ENCODE results near the gene SPINT4.
A peak's percentile ranks its signal among the peaks of the same experiment; 100 is the strongest.
"Not testable (repeated sequence)": the region's sequence is repeated elsewhere in the genome, so short reads cannot be mapped to it uniquely, and the experiment has no call there.

SPINT4 gene

DNA sequence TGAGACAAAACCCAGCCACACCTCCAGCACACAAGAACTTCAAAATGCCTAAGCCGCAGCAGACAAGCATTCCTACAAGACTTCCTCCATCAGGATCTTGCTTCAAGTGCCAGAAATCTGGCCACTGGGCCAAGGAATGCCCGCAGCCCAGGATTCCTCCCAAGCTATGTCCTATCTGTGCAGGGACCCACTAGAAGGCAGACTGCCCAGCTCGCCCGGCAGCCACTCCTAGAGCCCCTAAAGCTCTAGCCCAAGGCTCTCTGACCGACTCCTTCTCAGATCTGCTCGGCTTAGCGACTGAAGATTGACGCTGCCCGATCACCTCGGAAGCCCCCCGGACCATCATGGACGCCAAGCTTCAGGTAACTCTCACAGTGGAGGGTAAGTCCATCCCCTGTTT lies 39.8 kb downstream of the SPINT4 start:
- not testable (repeated sequence) for H3K4me3 ChIP-seq (ENCODE audit: low read length in 2 of 2); H3K9me3 ChIP-seq (ENCODE audit: control insufficient read depth in 2 of 2, low read length in 2 of 2); H3K9ac ChIP-seq (ENCODE audit: low read depth in 1 of 2, low read length in 2 of 2); H3K36me3 ChIP-seq (ENCODE audit: control insufficient read depth in 2 of 2, insufficient read depth in 2 of 2, low read length in 2 of 2); H3K27ac ChIP-seq (ENCODE audit: low read depth in 2 of 2, low read length in 2 of 2); H3K27me3 ChIP-seq (ENCODE audit: control insufficient read depth in 2 of 2, insufficient read depth in 2 of 2, low read length in 2 of 2); H3K4me1 ChIP-seq (ENCODE audit: control insufficient read depth in 2 of 2, insufficient read depth in 2 of 2, low read length in 2 of 2)

DNA sequence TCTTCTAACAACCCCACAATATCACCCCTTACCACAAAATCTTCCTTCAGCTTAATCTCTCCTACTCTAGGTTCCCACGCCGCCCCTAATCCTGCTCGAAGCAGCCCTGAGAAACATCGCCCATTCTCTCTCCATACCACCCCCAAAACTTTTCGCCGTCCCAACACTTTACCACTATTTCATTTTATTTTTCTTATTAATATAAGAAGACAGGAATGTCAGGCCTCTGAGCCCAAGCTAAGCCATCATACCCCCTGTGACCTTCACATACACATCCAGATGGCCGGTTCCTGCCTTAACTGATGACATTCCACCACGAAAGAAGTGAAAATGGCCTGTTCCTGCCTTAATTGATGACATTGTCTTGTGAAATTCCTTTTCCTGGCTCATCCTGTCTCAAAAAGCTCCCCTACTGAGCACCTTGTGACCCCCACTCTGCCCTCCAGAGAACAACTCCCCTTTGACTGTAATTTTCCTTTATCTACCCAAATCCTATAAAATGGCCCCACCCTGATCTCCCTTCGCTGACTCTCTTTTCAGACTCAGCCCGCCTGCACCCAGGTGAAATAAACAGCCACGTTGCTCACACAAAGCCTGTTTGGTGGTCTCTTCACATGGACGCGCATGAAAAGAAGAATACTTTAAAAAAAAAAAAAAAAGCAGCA lies 42.6 kb downstream of the SPINT4 start:
- H3K4me1 ChIP-seq (ENCODE audit: control insufficient read depth in 2 of 2, insufficient read depth in 2 of 2, low read length in 2 of 2); H3K4me3 ChIP-seq (ENCODE audit: low read length in 2 of 2); H3K27me3 ChIP-seq (ENCODE audit: control insufficient read depth in 2 of 2, insufficient read depth in 2 of 2, low read length in 2 of 2); H3K36me3 ChIP-seq (ENCODE audit: control insufficient read depth in 2 of 2, insufficient read depth in 2 of 2, low read length in 2 of 2); H3K27ac ChIP-seq (ENCODE audit: low read depth in 2 of 2, low read length in 2 of 2); H3K9me3 ChIP-seq (ENCODE audit: control insufficient read depth in 2 of 2, low read length in 2 of 2); H3K9ac ChIP-seq (ENCODE audit: low read depth in 1 of 2, low read length in 2 of 2): not testable (repeated sequence)

DNA sequence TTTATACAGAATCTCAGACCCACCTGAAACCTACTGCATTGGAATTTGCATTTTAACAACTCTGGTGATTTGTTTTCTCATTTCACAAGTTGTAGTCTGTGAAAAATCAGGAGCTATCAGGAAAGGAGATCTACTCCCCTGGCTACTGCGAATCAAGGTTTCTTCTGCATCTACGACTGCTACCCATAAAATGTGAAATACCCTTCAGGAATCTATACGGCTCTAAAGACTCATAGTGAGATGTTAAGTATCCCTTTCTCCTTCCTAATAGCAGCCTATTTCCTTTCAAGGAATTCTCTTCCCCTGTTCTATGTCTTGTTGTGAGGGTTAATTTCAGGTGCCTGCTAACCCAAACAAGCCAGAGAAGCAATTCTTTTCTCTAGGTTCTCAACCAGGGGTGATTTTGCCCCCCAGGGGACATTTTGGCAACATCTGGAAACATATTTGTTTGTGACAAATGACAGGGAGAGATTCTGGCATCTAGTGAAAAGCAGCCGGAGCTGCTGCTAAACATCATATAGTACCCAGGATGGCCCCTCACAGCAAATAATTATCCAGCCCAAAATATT lies 43.2 kb downstream of the SPINT4 start:
- Histone ChIP-seq H3K36me3 (ENCODE audit: control insufficient read depth in 2 of 2, insufficient read depth in 2 of 2, low read length in 2 of 2) (no peaks in the 10 kb centered on the region), H3K4me3 (ENCODE audit: low read length in 2 of 2) (no peak overlapping the region), H3K27ac (ENCODE audit: low read depth in 2 of 2, low read length in 2 of 2) (no peak overlapping the region), H3K27me3 (ENCODE audit: control insufficient read depth in 2 of 2, insufficient read depth in 2 of 2, low read length in 2 of 2) (no peaks in the 10 kb centered on the region), H3K4me1 (ENCODE audit: control insufficient read depth in 2 of 2, insufficient read depth in 2 of 2, low read length in 2 of 2) (no peaks in the 10 kb centered on the region), H3K9me3 (ENCODE audit: control insufficient read depth in 2 of 2, low read length in 2 of 2) (no peaks in the 10 kb centered on the region), H3K9ac (ENCODE audit: low read depth in 1 of 2, low read length in 2 of 2) (no peak overlapping the region)

DNA sequence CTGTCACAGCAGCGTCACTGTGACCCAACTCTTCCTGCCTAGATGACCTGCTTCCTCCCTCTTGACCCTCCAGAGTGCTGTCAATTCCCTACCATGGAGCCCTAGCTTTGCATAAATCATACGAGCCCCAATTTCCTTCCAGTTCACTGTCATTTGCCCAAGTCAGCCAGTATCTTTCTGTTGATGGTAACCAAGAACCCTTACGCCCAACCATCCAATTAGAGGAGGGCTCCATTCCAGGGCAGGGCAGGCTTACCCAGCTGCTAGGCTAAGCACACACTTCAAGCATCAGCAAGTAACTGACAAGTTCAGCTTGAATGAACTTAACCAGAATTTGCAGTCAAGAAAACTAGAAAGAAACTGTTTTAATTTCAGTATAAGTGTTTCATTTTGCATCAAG lies 43.8 kb downstream of the SPINT4 start:
- no peak overlapping the region for H3K27ac ChIP-seq (ENCODE audit: low read depth in 2 of 2, low read length in 2 of 2)
- no peak overlapping the region for H3K4me3 ChIP-seq (ENCODE audit: low read length in 2 of 2)
- H3K27me3 ChIP-seq (ENCODE audit: control insufficient read depth in 2 of 2, insufficient read depth in 2 of 2, low read length in 2 of 2): no peaks in the 10 kb centered on the region
- H3K36me3 ChIP-seq (ENCODE audit: control insufficient read depth in 2 of 2, insufficient read depth in 2 of 2, low read length in 2 of 2): no peaks in the 10 kb centered on the region
- no peaks in the 10 kb centered on the region for H3K9me3 ChIP-seq (ENCODE audit: control insufficient read depth in 2 of 2, low read length in 2 of 2)
- H3K9ac ChIP-seq (ENCODE audit: low read depth in 1 of 2, low read length in 2 of 2): no peak overlapping the region
- peaks cover 2 to 4% of the 10 kb centered on the region in 2 donors for H3K4me1 ChIP-seq (ENCODE audit: control insufficient read depth in 2 of 2, insufficient read depth in 2 of 2, low read length in 2 of 2)

DNA sequence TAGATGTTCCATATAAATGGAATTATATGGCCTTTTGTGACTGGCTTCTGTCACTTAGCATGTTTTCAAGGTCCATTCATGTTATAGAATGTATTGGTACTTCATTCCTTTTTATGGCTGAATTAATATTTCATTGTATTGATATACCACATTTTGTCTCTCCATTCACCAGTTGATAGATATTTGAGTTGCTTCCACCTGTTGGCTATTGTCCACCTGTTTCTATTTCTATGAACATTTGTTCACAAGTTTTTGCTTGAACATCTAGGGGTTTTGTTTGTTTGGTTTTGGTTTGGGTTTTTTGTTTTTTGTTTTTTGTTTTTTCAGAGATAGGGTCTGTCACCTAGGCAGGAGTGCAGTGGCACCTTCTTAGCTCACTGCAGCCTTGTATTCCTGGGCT lies 46.3 kb downstream of the SPINT4 start:
- H3K36me3 ChIP-seq (ENCODE audit: control insufficient read depth in 2 of 2, insufficient read depth in 2 of 2, low read length in 2 of 2): no peaks in the 10 kb centered on the region
- no peak overlapping the region for H3K27ac ChIP-seq (ENCODE audit: low read depth in 2 of 2, low read length in 2 of 2)
- peaks cover 7 to 11% of the 10 kb centered on the region in 2 donors for H3K4me1 ChIP-seq (ENCODE audit: control insufficient read depth in 2 of 2, insufficient read depth in 2 of 2, low read length in 2 of 2)
- H3K4me3 ChIP-seq (ENCODE audit: low read length in 2 of 2): no peak overlapping the region
- H3K9me3 ChIP-seq (ENCODE audit: control insufficient read depth in 2 of 2, low read length in 2 of 2): no peaks in the 10 kb centered on the region
- no peaks in the 10 kb centered on the region for H3K27me3 ChIP-seq (ENCODE audit: control insufficient read depth in 2 of 2, insufficient read depth in 2 of 2, low read length in 2 of 2)
- no peak overlapping the region for H3K9ac ChIP-seq (ENCODE audit: low read depth in 1 of 2, low read length in 2 of 2)

DNA sequence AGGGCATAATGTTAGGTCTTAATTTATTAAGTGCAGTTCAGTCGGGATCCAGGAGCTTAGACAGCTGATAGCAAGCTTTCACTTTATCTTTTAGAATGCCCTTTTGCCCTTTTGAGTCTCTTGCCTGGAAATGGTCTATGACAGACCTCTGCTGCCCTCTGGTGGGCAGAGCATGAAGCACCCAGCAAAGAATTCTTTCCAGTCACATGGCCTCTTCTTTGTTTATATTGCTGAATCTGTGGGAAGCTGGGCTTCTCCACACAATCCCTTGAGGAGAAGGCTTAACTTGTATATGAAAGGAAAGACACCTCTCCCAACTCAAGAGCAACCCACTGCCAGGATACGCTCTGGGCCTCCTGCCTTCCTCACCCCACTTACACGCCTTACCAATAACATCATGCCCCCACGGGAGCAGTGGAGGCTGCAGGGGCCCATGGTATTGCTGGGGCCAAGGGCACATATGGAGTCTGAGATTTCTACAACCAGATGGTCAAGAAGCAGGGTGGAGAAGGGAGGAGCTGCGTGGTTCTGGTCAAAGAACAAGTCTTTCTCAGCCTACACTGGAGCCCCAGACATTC lies 49.1 kb downstream of the SPINT4 start:
- Histone ChIP-seq H3K36me3 (ENCODE audit: control insufficient read depth in 2 of 2, insufficient read depth in 2 of 2, low read length in 2 of 2) (no peaks in the 10 kb centered on the region), H3K27ac (ENCODE audit: low read depth in 2 of 2, low read length in 2 of 2) (peak overlapping the region in 1 of 2 donors; percentile 37), H3K27me3 (ENCODE audit: control insufficient read depth in 2 of 2, insufficient read depth in 2 of 2, low read length in 2 of 2) (no peaks in the 10 kb centered on the region), H3K9ac (ENCODE audit: low read depth in 1 of 2, low read length in 2 of 2) (peak overlapping the region in 1 of 2 donors; percentile 23), H3K4me3 (ENCODE audit: low read length in 2 of 2) (no peak overlapping the region), H3K9me3 (ENCODE audit: control insufficient read depth in 2 of 2, low read length in 2 of 2) (no peaks in the 10 kb centered on the region), H3K4me1 (ENCODE audit: control insufficient read depth in 2 of 2, insufficient read depth in 2 of 2, low read length in 2 of 2) (peaks cover 10 to 32% of the 10 kb centered on the region in 2 donors)

DNA sequence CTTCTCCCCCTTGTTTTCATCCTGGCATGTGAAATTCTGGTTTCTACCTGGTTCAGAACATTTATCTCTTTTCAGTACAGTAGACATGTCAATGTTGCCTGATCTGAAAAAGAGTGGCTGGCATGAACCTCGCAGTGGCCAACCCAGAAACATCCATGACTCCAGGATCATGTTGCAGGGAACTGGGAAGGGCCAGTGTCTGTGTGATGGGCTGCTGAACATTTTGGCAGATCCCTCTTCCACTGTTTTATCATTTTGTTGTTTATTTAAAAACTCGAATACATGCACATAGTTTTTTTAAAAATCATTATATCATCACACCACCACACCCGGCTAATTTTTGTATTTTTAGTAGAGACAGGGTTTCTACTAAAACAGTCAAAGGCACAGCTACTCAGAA lies 50.5 kb downstream of the SPINT4 start:
- H3K4me1 ChIP-seq (ENCODE audit: control insufficient read depth in 2 of 2, insufficient read depth in 2 of 2, low read length in 2 of 2): peaks cover 10 to 32% of the 10 kb centered on the region in 2 donors
- H3K9me3 ChIP-seq (ENCODE audit: control insufficient read depth in 2 of 2, low read length in 2 of 2): no peaks in the 10 kb centered on the region
- no peak overlapping the region for H3K4me3 ChIP-seq (ENCODE audit: low read length in 2 of 2)
- no peak overlapping the region for H3K9ac ChIP-seq (ENCODE audit: low read depth in 1 of 2, low read length in 2 of 2)
- no peaks in the 10 kb centered on the region for H3K27me3 ChIP-seq (ENCODE audit: control insufficient read depth in 2 of 2, insufficient read depth in 2 of 2, low read length in 2 of 2)
- H3K36me3 ChIP-seq (ENCODE audit: control insufficient read depth in 2 of 2, insufficient read depth in 2 of 2, low read length in 2 of 2): no peaks in the 10 kb centered on the region
- H3K27ac ChIP-seq (ENCODE audit: low read depth in 2 of 2, low read length in 2 of 2): no peak overlapping the region

DNA sequence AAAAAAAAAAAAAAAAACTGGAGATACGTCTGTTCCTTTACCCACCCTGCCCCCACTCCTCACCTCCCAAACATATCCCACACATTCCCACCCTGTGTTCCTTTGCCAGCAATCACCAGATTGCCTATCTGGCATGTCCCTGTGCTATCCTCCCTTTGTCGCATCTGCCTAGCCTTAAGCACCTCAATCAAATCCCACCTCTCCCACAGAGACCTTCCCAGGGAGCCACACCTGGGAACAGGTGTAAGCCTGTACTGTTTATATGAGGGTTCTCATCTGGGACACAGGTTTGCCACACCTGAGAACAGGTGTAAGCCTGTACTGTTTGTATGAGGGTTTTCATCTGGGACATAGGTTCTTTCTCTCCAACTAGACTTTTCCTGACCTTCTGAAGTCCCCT lies 52.8 kb downstream of the SPINT4 start:
- H3K9me3 ChIP-seq (ENCODE audit: control insufficient read depth in 2 of 2, low read length in 2 of 2): no peaks in the 10 kb centered on the region
- peaks cover 28 to 50% of the 10 kb centered on the region in 2 donors for H3K4me1 ChIP-seq (ENCODE audit: control insufficient read depth in 2 of 2, insufficient read depth in 2 of 2, low read length in 2 of 2)
- H3K27ac ChIP-seq (ENCODE audit: low read depth in 2 of 2, low read length in 2 of 2): peak overlapping the region; percentile 74 to 79
- H3K27me3 ChIP-seq (ENCODE audit: control insufficient read depth in 2 of 2, insufficient read depth in 2 of 2, low read length in 2 of 2): no peaks in the 10 kb centered on the region
- H3K36me3 ChIP-seq (ENCODE audit: control insufficient read depth in 2 of 2, insufficient read depth in 2 of 2, low read length in 2 of 2): no peaks in the 10 kb centered on the region
- peak overlapping the region in 1 of 2 donors; percentile 25 for H3K9ac ChIP-seq (ENCODE audit: low read depth in 1 of 2, low read length in 2 of 2)
- H3K4me3 ChIP-seq (ENCODE audit: low read length in 2 of 2): no peak overlapping the region

DNA sequence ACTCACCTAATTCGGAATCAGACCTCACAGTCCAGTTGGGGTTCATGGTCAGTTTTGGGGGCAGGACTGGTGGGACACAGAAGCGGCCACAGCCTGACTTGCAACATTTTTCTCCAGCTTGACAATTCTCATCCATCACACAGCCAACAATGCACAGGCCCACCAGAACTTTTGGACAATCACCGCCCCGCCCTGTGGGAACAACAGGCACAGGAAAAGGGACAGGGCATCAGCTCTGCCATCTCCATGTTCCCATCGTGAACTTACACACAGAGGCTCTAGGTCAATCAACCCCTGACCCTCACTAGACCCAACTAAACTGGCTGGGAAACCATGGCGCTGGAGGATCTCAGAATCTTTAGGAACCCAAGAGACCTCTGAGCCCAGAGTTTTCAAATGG lies 53.3 kb downstream of the SPINT4 start:
- H3K4me3 ChIP-seq (ENCODE audit: low read length in 2 of 2): no peak overlapping the region
- peak overlapping the region; percentile 74 to 79 for H3K27ac ChIP-seq (ENCODE audit: low read depth in 2 of 2, low read length in 2 of 2)
- H3K27me3 ChIP-seq (ENCODE audit: control insufficient read depth in 2 of 2, insufficient read depth in 2 of 2, low read length in 2 of 2): no peaks in the 10 kb centered on the region
- peaks cover 28 to 55% of the 10 kb centered on the region in 2 donors for H3K4me1 ChIP-seq (ENCODE audit: control insufficient read depth in 2 of 2, insufficient read depth in 2 of 2, low read length in 2 of 2)
- H3K9ac ChIP-seq (ENCODE audit: low read depth in 1 of 2, low read length in 2 of 2): peak overlapping the region in 1 of 2 donors; percentile 25
- H3K36me3 ChIP-seq (ENCODE audit: control insufficient read depth in 2 of 2, insufficient read depth in 2 of 2, low read length in 2 of 2): no peaks in the 10 kb centered on the region
- H3K9me3 ChIP-seq (ENCODE audit: control insufficient read depth in 2 of 2, low read length in 2 of 2): no peaks in the 10 kb centered on the region
